HG03457 (cell line): ENCODE results near the gene POP7.
A peak's percentile ranks its signal among the peaks of the same experiment; 100 is the strongest.
"Not testable (repeated sequence)": the region's sequence is repeated elsewhere in the genome, so short reads cannot be mapped to it uniquely, and the experiment has no call there.

ENCODE experiments used
- ATAC-seq: cut with Tn5 transposase; IDR thresholded peaks from one replicate; pipeline ENCODE4 v1.9.1; 2021; ENCODE audit warnings: moderate number of reproducible peaks; ENCODE audit not compliant: unreplicated experiment

Gene POP7

DNA sequence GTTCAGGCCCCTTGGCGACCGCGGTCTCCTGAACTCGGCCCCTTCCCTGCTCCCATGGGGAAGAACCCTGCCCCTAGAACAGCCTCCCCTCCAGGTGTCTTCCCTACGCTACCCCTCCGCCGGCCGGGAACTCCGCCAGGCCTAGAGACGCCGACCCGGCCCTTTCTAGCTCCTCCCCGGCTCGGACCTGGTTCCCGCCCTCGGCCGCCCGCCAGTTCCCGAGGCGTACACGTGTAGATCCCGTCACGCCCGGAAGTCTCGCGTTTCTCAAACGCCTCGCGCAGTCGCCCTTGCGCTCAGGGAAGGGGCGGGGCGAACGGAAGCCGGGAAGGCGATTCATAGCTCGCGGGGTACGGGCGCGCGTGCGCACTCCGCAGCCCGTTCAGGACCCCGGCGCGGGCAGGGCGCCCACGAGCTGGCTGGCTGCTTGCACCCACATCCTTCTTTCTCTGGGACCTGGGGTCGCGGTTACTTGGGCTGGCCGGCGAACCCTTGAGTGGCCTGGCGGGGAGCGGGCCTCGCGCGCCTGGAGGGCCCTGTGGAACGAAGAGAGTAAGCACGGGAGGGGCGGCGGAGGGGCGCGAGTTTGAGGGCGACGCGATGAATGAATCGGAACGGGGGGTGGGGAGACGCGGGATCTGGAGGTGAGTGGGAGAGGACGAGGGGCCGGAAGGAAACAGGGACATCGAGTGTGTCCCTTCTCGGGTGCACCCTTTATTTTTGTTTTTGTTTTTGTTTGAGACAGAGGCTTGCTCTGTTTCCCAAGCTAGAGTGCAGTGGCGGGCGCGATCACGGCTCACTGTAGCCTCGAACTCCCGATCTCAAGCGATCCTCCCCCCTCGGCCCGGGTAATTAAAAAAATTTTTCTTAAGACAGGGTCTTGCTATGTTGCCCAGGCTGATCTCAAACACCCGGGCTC, at the start of gene POP7:
TSS of gene POP7 (plus strand) at position 369 of the 919 bp plus-strand sequence. CDS start 710 bp downstream, outside the sequence.
- ATAC-seq: peak; percentile 61

DNA sequence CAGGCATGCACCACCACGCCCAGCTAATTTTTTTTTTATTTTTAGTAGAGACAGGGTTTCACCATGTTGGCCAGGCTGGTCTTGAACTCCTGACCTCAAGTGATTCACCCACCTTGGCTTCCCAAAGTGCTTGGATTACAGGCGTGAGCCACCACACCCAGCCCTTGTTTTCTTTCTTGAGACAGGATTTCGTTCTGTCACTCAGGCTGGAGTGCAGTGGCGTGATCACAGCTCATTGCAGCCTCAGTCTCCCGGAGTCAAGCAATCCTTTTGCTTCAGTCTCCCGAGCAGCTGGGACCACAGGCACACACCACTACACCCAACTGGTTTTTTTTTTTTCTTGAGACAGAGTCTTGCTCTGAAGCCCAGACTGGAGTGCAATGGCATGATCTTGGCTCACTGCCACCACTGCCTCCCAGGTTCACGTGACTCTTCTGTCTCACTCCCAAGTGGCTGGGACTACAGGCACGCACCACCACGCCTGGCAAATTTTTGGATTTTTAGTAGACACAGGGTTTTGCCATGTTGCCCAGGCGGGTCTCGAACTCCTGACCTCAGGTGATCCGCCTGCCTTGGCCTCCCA, 43.6 kb upstream of the POP7 start:
- ATAC-seq: not testable (repeated sequence)

DNA sequence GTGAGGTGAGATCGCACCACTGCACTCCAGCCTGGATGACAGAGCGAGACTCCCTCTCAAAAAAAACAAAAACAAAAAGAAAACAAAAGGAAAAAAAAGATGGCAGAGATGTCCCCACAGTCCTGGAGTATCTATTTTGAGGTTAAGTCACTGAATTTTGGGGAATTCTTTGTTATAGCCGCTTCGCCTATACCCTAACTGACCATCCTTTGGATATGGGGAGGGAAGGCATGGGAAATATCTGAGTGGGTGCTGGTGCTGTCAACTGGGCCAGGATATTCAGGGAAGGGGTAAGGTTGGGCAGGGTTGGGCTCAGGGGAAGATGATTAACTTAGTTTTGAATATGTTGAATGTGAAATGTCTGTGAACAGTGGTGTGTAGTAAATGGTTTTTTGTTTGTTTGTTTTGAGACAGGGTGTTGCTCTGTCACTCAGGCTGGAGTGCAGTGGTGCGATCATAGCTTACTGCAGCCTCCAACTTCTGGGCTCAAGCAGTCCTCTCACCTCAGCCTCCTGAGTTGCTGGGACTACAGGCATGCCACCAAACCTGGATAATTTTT, 40.7 kb upstream of the POP7 start:
- no peak for ATAC-seq

DNA sequence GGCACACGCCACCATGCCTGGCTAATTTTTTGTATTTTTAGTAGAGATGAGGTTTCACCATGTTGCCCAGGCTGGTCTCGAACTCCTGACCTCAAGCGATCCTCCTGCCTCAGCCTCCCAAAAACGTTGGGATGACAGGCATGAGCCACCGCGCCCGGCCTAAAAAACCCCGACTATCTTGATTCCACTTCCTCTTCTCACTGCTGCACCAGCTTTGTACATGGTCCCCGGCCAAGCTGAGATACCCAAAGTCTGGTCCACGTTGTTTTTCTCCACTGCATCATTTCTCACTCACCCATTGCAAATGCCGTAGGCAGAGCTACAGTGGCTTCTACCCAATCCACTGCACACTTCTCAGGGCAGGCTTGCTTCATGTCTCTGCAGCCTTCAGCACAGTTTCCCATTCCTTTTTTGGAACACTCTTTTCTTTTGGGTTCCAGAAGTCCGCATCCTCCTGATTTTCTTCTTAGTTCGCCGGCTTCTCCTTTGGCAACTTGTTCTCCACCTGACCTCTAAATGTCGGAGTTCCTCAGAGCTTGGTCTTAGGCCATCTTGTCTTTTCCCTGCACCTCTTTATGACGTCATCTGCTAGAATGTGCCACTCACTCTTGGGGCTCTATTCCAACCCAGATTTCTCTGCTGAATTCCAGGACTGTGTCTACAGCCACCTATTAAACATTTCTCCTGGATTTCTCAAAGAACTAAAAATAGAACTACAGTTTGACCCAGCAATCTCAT, 38.4 kb upstream of the POP7 start:
- ATAC-seq: no peak

DNA sequence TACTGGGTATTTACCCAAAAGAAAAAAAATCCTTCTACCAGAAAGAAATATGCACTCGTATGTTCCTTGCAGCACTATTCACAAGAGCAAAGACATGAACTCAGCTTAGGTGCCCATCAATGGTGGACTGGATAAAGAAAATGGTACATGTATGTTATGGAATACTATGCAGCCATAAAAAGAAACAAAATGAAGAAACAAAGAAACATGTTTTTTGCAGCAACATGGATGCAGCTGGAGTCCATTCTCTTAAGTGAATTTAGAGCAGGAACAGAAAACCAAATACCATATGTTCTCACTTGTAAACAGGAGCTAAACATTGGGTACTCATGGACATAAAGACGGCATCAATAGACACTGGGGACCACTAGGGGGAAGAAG, 37.9 kb upstream of the POP7 start:
- no peak for ATAC-seq

DNA sequence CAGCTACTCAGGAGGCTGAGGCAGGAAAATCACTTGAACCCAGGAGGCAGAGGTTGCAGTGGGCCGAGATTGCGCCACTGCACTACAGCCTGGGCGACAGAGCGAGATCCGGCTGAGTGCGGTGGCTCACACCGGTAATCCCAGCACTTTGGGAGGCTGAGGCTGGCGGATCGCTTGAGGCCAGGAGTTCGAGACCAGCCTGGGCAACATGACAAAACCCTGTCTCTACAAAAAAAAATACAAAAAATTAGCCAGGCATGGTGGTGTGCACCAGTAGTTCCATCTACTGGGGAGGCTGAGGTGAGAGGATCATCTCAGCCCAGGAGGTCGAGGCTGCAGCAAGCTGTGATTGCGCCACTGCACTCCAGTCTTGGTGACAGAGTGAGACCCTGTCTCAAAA, 36.8 kb upstream of the POP7 start:
- not testable (repeated sequence) for ATAC-seq

DNA sequence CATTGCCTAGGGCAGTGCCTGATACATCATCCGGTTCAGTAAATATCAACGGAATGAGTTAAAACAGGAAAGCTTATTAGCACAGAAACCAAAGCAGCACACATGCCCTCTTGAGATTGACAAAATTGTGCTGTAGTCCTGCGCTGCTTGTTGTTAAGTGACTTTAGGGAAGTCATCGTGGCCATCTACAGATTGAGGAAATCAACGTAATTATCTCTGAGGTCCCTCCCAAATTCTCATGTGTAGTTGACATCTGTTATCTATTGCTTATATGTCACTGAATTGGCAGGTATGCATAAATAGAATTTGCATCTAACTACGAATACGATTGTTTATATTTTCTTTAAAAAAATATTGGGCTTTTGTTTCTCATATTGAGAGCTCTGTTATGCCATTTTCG, 35.8 kb upstream of the POP7 start:
- no peak for ATAC-seq

DNA sequence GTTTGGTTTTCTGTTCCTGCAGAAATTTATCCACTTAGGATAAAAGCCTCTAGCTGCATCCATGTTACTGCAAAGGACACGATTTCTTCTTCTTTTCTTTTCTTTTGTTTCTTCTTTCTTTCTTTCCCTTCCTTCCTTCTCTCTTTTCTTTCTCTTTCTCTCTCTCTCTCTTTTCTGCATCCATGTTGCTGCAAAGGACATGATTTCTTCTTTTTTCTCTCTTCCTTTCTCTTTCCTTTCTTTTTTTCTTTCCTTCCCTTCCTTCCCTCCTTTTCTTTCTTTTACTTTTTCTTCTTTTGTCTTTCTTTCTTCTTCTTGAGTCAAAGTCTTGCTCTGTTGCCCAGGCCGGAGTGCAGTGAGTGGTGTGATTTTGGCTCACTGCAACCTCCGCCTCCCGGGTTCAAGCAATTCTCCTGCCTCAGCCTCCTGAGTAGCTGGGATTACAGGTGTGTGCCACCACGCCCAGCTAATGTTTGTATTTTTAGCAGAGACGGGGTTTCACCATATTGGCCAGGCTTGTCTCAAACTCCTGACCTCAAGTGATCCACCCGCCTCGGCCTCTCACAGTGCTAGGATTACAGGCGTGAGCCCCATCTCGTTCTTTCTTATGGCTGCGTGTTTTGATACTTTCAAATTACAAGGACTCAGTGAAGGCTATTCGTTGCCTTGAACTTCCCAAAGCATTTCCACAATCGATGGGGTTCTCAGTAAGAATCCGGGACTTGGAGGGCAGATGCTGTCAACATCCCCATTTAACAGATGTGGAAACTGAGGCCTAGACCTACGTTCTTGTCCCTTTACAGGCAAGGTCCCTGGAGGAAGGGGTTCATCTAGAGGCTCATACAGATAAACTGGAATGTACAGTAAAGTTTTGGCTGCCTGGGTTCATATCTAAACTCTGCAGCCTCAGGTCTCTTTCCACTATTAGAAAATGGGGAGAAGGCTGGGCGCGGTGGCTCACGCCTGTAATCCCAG, 34.3 kb upstream of the POP7 start:
- ATAC-seq: no peak

DNA sequence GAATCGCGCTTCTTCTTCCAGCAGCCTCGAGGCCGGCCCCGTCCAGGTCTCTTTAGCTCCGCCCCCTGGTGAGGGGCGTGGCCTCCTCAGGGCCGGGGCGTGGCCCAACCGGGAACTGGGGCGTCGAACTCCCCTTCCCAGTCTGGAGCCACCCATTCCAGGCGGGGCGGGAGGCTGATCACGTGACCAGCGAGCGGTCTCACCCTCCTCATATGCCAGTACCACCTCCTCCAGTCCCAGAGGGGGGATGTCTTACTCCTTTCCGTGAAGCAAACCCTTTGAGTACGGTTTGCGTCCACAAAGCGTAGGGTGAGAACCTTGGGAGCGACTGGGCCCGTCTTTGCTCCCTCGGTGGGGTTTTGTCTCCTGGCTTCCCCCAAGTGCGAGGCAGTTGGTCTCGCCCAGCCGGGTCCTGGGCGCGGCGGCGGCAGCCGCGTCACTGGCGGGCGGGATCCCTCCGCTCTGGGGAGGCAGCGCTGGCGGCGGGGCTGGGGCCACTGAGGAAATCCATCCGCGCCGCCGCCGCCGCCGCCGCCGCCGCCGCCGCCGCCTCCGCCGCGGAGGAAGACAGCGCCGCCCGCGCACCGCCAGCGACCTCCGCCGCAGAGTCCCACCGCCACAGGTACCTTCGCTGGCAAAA, 32.5 kb upstream of the POP7 start, which contains the start of gene GNB2:
TSS of gene GNB2 (plus strand) at position 439 of the 640 bp plus-strand sequence. CDS start 2,526 bp downstream, outside the sequence.
- peak; percentile 53 for ATAC-seq

DNA sequence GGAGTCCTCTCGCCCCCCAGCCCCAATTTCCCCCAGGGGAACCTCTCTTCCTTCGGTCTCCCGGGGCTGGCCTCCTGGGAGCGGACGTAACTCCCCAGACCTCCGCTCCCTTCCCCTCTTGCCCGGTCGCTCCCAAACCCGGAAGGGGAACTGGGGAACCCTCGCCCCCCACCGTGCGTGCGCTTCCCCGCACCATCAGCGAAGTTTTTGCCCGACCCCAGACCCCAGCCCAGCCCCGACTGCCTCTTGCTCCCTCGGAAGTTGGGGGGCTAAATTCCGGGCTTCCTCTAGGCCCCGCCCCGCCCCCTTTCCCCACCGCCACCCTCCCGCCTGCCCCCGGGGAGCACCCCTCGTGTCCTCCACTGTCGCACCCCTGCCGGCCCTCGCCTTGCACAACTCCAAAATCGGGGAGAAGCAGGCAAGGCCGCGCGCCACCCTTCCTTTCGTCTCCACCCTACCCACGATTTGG, 31.9 kb upstream of the POP7 start:
- peak; percentile 4 for ATAC-seq

DNA sequence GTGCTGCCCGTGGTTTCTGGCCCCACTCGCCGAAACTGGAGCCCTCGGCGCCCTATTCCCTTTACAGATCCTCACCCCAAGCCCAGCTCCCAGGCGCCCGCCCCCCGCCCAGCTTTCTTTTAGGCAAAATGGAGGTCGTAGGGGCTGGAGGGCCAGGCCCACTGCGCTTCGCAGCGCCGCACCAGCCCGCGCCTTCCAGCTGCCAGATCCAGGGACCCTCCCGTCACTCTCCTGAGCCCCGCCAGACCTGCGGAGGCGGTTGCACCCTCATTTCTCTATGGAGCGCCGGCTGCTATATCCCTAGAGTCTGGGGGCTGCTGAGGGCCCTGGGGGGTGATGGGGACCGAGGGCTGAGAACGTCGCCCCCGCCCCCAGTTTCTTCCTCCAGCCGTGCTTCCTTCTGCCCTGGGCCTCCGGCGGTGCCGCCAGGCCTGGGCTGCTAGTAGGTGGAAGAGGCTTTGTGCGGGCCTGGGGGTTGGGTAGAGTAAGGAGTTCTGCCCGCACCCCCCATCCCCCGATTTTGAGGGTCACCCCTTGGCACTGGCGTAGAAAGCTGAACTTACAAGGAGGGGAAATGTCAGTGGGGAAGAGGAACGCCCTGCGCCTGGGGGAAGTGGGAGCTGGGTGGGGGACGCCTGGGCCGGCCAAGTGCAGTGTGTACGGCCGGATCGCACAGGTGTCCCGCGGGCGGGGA, 31.4 kb upstream of the POP7 start:
- ATAC-seq: no peak

DNA sequence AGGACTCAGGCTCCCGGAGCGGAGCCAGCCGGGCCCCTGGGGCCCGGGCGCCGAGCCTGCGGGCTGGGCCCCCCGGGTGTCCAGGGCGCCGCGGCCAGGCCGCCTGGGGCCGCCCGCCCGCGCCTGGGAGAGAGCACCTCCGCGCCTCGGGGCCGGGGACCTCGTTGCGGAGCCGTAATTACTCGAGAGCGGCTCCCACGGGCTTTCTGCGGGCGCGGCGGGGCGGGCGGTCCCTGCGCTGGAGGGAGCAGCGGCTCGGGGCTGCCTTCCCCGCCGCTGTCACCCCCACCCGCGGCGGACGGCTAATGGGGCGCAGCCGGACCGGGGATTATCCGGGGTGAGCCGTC, 30.8 kb upstream of the POP7 start:
- ATAC-seq: no peak

DNA sequence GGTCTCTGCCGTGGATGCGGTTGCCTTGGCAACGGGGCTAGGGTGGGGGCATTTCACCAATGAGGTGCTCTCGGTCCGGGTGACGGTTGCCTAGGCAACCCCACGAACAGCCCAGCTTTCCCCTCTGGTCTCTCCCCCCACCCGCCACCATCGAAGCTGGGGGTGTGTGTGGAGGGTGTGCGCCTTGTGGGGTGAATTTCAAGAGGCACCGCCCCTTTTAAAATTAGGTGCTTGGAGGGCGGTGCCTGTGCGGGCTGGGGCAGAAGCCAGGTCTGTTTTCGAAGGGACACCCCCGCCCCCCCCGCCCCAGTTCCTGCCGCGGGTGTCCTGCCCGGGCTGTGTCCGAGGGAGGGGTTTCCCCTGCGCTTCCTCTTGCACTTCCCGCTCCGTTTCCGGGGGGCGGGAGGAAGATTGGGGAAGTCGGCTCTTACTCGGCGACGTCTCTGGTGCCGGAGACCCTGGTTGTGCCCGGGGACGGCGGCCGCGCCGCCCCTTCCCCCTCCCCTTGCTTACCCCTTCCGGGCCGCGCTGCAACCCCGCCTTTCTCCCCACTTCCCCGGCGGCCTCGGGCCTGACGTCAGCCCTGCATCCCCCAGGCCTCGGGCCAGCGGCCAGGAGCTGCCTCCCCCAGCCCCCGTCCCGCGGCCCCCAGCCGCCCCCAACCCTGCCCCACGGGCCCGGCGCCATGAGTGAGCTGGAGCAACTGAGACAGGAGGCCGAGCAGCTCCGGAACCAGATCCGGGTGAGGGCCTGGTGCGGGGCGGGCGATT, 30.2 kb upstream of the POP7 start:
- ATAC-seq: no peak

DNA sequence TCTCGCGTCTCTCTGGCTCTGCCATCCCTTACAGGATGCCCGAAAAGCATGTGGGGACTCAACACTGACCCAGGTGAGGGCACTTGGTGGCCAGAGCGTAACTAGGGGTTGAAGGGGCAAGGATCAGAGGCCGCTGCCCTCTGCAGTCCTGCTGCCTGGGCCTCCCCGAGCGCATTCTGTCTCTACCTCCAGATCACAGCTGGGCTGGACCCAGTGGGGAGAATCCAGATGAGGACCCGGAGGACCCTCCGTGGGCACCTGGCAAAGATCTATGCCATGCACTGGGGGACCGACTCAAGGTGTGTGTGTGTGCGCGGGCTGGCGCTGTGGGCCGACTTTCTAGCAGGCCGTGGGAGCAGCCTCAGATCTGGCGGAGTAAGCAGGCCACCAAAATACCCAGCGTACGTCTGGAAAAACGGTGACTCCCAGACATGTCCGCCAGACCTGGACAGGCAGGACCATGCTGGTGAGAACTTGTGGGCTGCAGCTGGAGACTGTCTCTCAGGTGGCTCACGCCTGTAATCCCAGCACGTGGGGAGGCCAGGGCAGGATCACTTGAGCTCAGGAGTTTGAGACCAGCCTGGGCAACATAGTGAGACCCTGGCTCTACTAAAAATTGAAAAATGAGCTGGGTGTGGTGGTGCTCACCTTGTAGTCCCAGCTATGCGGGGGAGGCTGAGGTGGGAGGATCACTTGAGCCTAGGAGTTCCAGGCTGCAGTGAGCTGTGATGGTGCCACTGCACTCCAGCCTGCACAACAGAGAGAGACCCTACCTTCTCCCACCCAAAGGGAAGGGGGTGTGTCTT, 29.2 kb upstream of the POP7 start:
- no peak for ATAC-seq

DNA sequence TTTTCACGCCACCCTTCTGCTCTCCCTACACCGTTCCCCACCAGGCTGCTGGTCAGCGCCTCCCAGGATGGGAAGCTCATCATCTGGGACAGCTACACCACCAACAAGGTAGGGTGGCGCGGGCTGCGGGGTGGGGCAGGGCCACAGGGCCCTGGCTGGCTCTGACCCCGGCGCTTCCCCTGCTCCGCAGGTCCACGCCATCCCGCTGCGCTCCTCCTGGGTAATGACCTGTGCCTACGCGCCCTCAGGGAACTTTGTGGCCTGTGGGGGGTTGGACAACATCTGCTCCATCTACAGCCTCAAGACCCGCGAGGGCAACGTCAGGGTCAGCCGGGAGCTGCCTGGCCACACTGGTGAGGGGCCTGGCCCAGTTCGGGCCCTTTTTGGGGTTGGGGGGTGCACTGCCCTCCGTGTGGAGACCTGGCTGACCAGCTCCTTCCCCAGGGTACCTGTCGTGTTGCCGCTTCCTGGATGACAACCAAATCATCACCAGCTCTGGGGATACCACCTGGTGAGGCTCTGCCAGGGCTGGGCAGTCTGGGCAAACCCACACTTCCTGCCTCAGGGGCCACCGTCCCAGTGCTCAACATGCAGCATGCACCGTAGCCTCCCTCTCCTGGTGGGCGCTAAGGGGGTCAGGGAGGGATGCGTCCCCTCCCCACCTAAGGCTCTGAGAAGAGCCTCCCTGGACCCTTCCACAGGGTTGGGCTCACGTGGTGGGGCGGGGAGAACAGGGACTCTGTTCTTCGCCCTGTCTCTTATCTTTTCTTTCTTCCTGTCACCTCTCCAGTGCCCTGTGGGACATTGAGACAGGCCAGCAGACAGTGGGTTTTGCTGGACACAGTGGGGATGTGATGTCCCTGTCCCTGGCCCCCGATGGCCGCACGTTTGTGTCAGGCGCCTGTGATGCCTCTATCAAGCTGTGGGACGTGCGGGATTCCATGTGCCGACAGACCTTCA, 28.3 kb upstream of the POP7 start:
- no peak for ATAC-seq

DNA sequence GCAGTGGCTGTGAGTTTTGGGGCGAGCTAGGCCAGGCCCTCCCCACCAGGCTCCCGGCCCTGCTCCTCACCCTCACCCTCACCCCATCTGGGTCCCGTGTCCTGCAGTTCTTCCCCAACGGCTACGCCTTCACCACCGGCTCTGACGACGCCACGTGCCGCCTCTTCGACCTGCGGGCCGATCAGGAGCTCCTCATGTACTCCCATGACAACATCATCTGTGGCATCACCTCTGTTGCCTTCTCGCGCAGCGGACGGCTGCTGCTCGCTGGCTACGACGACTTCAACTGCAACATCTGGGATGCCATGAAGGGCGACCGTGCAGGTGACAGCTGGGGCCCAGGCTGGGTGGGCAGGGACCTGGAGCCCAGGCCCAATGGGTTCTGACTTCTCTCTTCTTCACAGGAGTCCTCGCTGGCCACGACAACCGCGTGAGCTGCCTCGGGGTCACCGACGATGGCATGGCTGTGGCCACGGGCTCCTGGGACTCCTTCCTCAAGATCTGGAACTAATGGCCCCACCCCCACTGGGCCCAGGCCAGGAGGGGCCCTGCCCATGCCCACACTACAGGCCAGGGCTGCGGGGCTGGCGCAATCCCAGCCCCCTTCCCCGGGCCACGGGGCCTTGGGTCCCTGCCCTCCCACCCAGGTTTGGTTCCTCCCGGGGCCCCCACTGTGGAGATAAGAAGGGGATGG, 27.5 kb upstream of the POP7 start:
- no peak for ATAC-seq
